Measurements from ENCODE around the gene TXNRD2.

- TF ChIP-seq RFX5 (IDR thresholded peaks at IDR 0.05; ENCODE audit: low read depth, low read length) (no peak), CTCF (conservative IDR thresholded peaks at IDR 0.05; ENCODE audit: low read depth, low read length) (no peak), POLR2A (IDR thresholded peaks at IDR 0.05; ENCODE audit: low read depth, low read length) (no peak), MXI1 (IDR thresholded peaks at IDR 0.05; ENCODE audit: borderline replicate concordance, low read depth, low read length) (no peak), USF2 (IDR thresholded peaks at IDR 0.05; ENCODE audit: low read depth, low read length) (no peak), RAD21 (IDR thresholded peaks at IDR 0.05; ENCODE audit: low read length) (no peak), MAZ (IDR thresholded peaks at IDR 0.05; ENCODE audit: borderline replicate concordance, low read depth, low read length) (no peak)
Measured at GRCh38 chr22:19871845-19872778, 69.5 kb downstream of the TXNRD2 start.

All from IMR-90 (cell line).